Glutamatergic neuron (in vitro differentiated cells): ENCODE data around the gene CCM2. TPM values are rescaled to one million over a fixed set of nuclear protein-coding genes. Genes with fewer than 3 reads are reported as not detected.

Experiments
- DNase-seq: peaks from one replicate; pipeline ENCODE4 v3.0.0; 2022
- H3K27ac Mint-ChIP-seq: one replicate; pipeline ENCODE4 v1.8.0; 2020; ENCODE audit warnings: mild to moderate bottlenecking, mixed read lengths, inconsistent platforms; ENCODE audit not compliant: unreplicated experiment
- H3K27me3 Mint-ChIP-seq: one replicate; pipeline ENCODE4 v1.8.0; 2020; ENCODE audit warnings: mild to moderate bottlenecking, moderate library complexity, mixed read lengths, inconsistent platforms; ENCODE audit not compliant: unreplicated experiment
- H3K36me3 Mint-ChIP-seq: one replicate; pipeline ENCODE4 v1.8.0; 2020; ENCODE audit warnings: mild to moderate bottlenecking, mixed read lengths, inconsistent platforms; ENCODE audit not compliant: unreplicated experiment
- H3K4me1 Mint-ChIP-seq: one replicate; pipeline ENCODE4 v1.8.0; 2020; ENCODE audit warnings: mild to moderate bottlenecking, low read depth, mixed read lengths, inconsistent platforms; ENCODE audit not compliant: unreplicated experiment
- H3K4me3 Mint-ChIP-seq: one replicate; pipeline ENCODE4 v1.8.0; 2020; ENCODE audit warnings: mild to moderate bottlenecking, mixed read lengths, inconsistent platforms; ENCODE audit not compliant: unreplicated experiment
- H3K9me3 Mint-ChIP-seq: one replicate; pipeline ENCODE4 v1.8.0; 2020; ENCODE audit warnings: mild to moderate bottlenecking, moderate library complexity, mixed read lengths, inconsistent platforms; ENCODE audit not compliant: unreplicated experiment
- total RNA-seq: library from RNA; stranded (reverse); fragmentation: NEBNext Ultra II Directional; extraction: Animal tissue kit (Norgen Biotek cat#: 25700); gene quantifications from one replicate; pipeline ENCODE4 v1.2.1, GENCODE V29; 2021; ENCODE audit not compliant: unreplicated experiment
- TF ChIP-seq, protein P1 (sequence below): fragments of 200-600 bp; sonication (generic); IDR thresholded peaks from one replicate; pipeline ENCODE4 v1.5.0; 2021; ENCODE audit not compliant: partially characterized antibody, unreplicated experiment

The CCM2 gene
- total RNA-seq, 1 donor from 2014 or later: 92.6 TPM

DNA sequence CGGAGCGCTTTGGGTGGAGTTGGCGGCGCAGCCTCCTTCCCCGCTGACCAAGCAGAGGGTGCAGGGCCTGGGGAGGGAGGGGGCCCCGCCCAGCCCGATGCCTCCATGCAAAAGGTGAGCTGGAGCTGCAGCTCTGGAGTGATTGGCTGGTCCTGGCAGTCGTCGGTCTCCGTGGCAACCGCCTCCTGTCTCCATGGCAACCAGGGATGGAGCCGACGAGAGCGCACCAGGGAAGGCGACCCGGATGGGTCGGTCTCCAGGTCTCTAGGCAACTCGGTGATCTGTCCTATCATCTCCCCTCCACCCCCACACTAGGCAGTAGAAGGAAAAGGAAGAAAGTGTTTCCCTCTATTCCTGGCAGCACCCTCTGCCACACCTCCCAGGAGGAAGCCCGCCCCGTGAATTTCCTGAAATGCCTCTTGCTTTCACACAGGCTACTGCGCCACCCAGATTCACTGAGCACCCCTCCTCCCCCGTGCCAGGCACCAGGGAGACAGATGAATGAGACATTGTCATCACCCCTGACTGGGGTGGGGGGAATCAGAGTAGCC lies 89.4 kb downstream of the CCM2 start:
- Mint-ChIP-seq H3K9me3 (peaks cover 9% of the 10 kb centered on the region), H3K27ac (peak overlapping the region; percentile 64), H3K36me3 (peaks cover 4% of the 10 kb centered on the region), H3K4me1 (peaks cover 9% of the 10 kb centered on the region), H3K27me3 (peaks cover 7% of the 10 kb centered on the region), H3K4me3 (peak overlapping the region; percentile 86)
- TF ChIP-seq, protein P1, sequence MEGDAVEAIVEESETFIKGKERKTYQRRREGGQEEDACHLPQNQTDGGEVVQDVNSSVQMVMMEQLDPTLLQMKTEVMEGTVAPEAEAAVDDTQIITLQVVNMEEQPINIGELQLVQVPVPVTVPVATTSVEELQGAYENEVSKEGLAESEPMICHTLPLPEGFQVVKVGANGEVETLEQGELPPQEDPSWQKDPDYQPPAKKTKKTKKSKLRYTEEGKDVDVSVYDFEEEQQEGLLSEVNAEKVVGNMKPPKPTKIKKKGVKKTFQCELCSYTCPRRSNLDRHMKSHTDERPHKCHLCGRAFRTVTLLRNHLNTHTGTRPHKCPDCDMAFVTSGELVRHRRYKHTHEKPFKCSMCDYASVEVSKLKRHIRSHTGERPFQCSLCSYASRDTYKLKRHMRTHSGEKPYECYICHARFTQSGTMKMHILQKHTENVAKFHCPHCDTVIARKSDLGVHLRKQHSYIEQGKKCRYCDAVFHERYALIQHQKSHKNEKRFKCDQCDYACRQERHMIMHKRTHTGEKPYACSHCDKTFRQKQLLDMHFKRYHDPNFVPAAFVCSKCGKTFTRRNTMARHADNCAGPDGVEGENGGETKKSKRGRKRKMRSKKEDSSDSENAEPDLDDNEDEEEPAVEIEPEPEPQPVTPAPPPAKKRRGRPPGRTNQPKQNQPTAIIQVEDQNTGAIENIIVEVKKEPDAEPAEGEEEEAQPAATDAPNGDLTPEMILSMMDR: no peak
- peak; percentile 96 for DNase-seq

DNA sequence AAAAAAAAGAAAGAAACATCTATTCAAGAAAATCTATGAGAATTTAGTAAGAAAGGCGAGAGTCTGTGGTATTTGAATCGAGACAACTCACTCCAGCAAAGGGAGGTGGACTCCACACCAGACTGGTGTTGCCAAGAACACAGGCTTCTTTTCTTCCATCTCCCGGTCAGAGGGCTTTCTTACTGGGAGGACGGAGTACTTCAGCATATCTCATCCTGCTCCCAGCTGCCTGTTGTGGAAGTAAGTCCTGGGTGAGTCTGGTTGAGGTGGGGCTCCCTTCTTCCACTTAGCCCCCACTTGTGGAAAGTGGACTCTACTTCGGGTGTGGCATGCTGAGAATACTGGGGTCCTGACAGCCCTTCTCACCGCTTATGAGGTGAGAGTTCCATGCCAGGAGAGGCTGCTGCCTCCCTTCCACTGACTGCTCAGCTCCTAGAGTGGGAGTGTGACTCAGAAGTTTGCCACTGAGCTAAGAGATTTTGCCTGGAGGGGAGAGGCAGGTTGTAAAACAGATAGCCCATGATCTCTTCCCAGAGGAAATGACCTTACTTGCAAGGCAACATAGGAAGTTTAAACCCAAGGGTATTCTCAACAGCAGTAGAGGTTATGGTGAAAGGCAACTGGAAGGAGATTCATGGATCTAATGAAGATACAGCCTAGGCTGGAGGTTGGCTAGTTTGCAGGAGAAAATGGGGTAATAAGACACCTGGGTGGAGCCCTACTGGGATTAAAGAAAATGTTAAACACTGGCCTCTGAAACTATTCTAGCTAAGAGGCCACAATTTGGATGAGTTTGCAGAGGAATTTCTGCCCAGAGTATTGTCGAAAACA lies 92.3 kb downstream of the CCM2 start:
- Mint-ChIP-seq H3K4me1 (peaks cover 5% of the 10 kb centered on the region), H3K9me3 (peaks cover 9% of the 10 kb centered on the region), H3K27me3 (peaks cover 4% of the 10 kb centered on the region), H3K4me3 (no peak overlapping the region), H3K27ac (no peak overlapping the region), H3K36me3 (peaks cover 4% of the 10 kb centered on the region)
- TF ChIP-seq, protein P1: no peak
- no peak for DNase-seq

DNA sequence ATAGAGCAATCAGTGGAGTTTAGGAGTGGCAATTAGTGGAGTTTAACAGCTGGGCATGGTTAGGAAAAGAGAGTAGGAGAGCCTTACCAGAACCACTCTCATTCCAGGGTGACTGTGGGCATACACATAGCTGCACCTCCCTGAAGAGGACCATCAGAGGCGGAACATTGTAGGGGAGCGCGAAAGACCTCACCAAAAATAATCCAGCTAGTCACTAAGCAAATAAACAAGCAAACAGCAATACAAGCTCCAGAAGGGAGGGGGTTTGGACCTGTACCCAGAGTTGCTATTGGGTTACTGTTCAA lies 92.9 kb downstream of the CCM2 start:
- Mint-ChIP-seq H3K36me3 (peaks cover 4% of the 10 kb centered on the region), H3K27me3 (peaks cover 4% of the 10 kb centered on the region), H3K9me3 (peaks cover 9% of the 10 kb centered on the region), H3K4me3 (no peak overlapping the region), H3K4me1 (peaks cover 6% of the 10 kb centered on the region), H3K27ac (no peak overlapping the region)
- TF ChIP-seq, protein P1: no peak
- no peak for DNase-seq

- Mint-ChIP-seq H3K4me3 (no peak overlapping the region), H3K27ac (no peak overlapping the region), H3K36me3 (no peaks in the 10 kb centered on the region), H3K4me1 (peaks cover 2% of the 10 kb centered on the region), H3K27me3 (no peaks in the 10 kb centered on the region), H3K9me3 (peaks cover 3% of the 10 kb centered on the region)
- TF ChIP-seq, protein P1: no peak
- DNase-seq: no peak
Measured at GRCh38 chr7:45098983-45099839, 99.2 kb downstream of the CCM2 start.
